ENCODE results near the gene ZNF776. TPM values are rescaled to one million over a fixed set of nuclear protein-coding genes. Genes with fewer than 3 reads are reported as not detected.

The ZNF776 gene
- total RNA-seq, 1 experiment from 2014 or later, result 21.6 TPM

DNA sequence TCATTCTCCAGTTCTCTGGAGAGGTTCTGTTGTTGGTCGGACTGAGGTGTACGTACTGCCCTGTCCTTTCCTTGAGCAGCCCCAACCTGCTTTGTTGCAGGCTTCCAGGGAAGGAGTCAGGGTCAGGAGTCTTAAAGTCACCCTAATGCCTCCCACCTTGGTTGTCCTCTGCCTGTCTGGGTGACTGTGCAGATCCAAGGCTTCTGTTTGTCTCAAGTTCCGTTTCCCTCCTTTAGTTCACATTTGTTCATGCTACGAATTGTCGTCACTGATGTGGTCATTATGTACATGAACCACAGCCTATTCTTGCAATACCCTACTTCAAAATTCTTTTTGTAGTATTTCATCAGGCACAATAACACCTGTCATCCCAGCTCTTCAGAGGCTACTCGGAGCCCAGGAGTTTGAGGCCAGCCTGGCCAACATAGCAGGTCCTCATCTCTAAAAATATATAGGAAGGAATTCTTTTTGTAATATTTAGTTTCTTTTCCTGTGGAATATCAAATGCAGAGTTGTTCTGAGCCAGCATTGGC, 30.2 kb downstream of the ZNF776 start:
- CTCF ChIA-PET, result no interaction called here
- no peak overlapping the region for H3K27ac Mint-ChIP-seq (ENCODE audit: unreplicated experiment)
- H3K36me3 Mint-ChIP-seq (ENCODE audit: insufficient read depth, unreplicated experiment), result peaks cover 88% of the 10 kb centered on the region
- BruUV-seq (replicated peaks), result no TSS peak
- H3K27me3 Mint-ChIP-seq (ENCODE audit: unreplicated experiment), result no peaks in the 10 kb centered on the region
- no peak for DNase-seq
- no peaks in the 10 kb centered on the region for H3K4me1 Mint-ChIP-seq (ENCODE audit: low read depth, unreplicated experiment)
- no peak overlapping the region for H3K4me3 Mint-ChIP-seq (ENCODE audit: low read depth, unreplicated experiment)
- intact Hi-C loops (cut with micrococcal nuclease; ENCODE audit: unreplicated experiment), result no loop called here
- TF ChIP-seq CTCF (IDR thresholded peaks at IDR 0.05; ENCODE audit: unreplicated experiment), result no peak
- peaks cover 41% of the 10 kb centered on the region for H3K9me3 Mint-ChIP-seq (ENCODE audit: low read depth, unreplicated experiment)

DNA sequence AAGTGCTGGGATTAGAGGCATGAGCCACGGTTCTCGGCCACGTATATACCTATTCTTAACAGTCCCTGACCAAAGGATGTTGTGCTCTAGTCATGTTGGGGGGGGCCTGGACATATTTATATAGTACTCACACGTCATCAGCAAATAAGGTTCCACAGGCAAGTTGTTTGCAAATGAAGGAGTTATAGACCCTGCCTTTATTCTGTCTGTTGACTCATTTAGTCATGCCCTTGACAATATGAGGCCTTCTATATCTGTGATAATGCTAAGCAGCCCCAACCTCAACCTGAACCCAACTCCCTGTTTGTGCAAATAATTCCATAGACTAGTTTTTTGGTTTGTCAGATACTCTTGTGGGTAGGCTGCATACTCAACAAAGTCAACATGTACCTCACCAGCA, 31.7 kb downstream of the ZNF776 start:
- H3K4me3 Mint-ChIP-seq (ENCODE audit: low read depth, unreplicated experiment), result no peak overlapping the region
- no peak for TF ChIP-seq CTCF (IDR thresholded peaks at IDR 0.05; ENCODE audit: unreplicated experiment)
- H3K4me1 Mint-ChIP-seq (ENCODE audit: low read depth, unreplicated experiment), result no peaks in the 10 kb centered on the region
- no peak for DNase-seq
- intact Hi-C loops (cut with micrococcal nuclease; ENCODE audit: unreplicated experiment), result no loop called here
- BruUV-seq (replicated peaks), result no TSS peak
- H3K9me3 Mint-ChIP-seq (ENCODE audit: low read depth, unreplicated experiment), result peaks cover 37% of the 10 kb centered on the region
- peaks cover 74% of the 10 kb centered on the region for H3K36me3 Mint-ChIP-seq (ENCODE audit: insufficient read depth, unreplicated experiment)
- H3K27ac Mint-ChIP-seq (ENCODE audit: unreplicated experiment), result no peak overlapping the region
- no peaks in the 10 kb centered on the region for H3K27me3 Mint-ChIP-seq (ENCODE audit: unreplicated experiment)
- CTCF ChIA-PET, result no interaction called here

GRCh38 chr19:57779220-57779845, 32.7 kb downstream of the ZNF776 start:
- Mint-ChIP-seq H3K27me3 (ENCODE audit: unreplicated experiment) (no peaks in the 10 kb centered on the region), H3K4me3 (ENCODE audit: low read depth, unreplicated experiment) (no peak overlapping the region), H3K4me1 (ENCODE audit: low read depth, unreplicated experiment) (no peaks in the 10 kb centered on the region), H3K27ac (ENCODE audit: unreplicated experiment) (no peak overlapping the region), H3K36me3 (ENCODE audit: insufficient read depth, unreplicated experiment) (peaks cover 68% of the 10 kb centered on the region), H3K9me3 (ENCODE audit: low read depth, unreplicated experiment) (peaks cover 32% of the 10 kb centered on the region)
- CTCF ChIA-PET, result no interaction called here
- no peak for DNase-seq
- TF ChIP-seq CTCF (IDR thresholded peaks at IDR 0.05; ENCODE audit: unreplicated experiment), result no peak
- intact Hi-C loops (cut with micrococcal nuclease; ENCODE audit: unreplicated experiment), result no loop called here
- BruUV-seq (replicated peaks), result no TSS peak

- no TSS peak for BruUV-seq (replicated peaks)
- intact Hi-C loops (cut with micrococcal nuclease; ENCODE audit: unreplicated experiment), result no loop called here
- Mint-ChIP-seq H3K9me3 (ENCODE audit: low read depth, unreplicated experiment) (peaks cover 19% of the 10 kb centered on the region), H3K36me3 (ENCODE audit: insufficient read depth, unreplicated experiment) (peaks cover 49% of the 10 kb centered on the region), H3K27me3 (ENCODE audit: unreplicated experiment) (no peaks in the 10 kb centered on the region), H3K4me1 (ENCODE audit: low read depth, unreplicated experiment) (no peaks in the 10 kb centered on the region), H3K27ac (ENCODE audit: unreplicated experiment) (no peak overlapping the region), H3K4me3 (ENCODE audit: low read depth, unreplicated experiment) (no peak overlapping the region)
- no peak for TF ChIP-seq CTCF (IDR thresholded peaks at IDR 0.05; ENCODE audit: unreplicated experiment)
- DNase-seq, result no peak
- CTCF ChIA-PET, result no interaction called here
These were observed 39.7 kb downstream of the ZNF776 start for GRCh38 chr19:57786286-57786685.

All from Calu3 (cell line).